ACC112 (cell line): ENCODE measurements around the gene BRSK2.

Experiments
- H2AFZ ChIP-seq: fragments of 200-600 bp; sonication (generic); one replicate; pipeline ENCODE4 v1.6.0; 2017; ENCODE audit warnings: antibody characterized with exemption, low read length; ENCODE audit not compliant: unreplicated experiment
- H3K27ac ChIP-seq: fragments of 200-600 bp; sonication (generic); 2 replicates; pipeline ENCODE4 v1.5.1; 2014; ENCODE audit warnings: low read depth, mild to moderate bottlenecking, antibody characterized with exemption, low read length, moderate library complexity
- H3K27me3 ChIP-seq: fragments of 200-600 bp; sonication (generic); 2 replicates; pipeline ENCODE4 v1.6.1; 2014; ENCODE audit warnings: mild to moderate bottlenecking, antibody characterized with exemption, low read length, moderate library complexity, mixed read lengths; ENCODE audit not compliant: insufficient read depth
- H3K36me3 ChIP-seq: fragments of 200-600 bp; sonication (generic); 2 replicates; pipeline ENCODE4 v1.6.1; 2016; ENCODE audit warnings: mild to moderate bottlenecking, antibody characterized with exemption, low read length, moderate library complexity, mixed read lengths; ENCODE audit not compliant: insufficient read depth
- H3K4me1 ChIP-seq: fragments of 200-600 bp; sonication (generic); one replicate; pipeline ENCODE4 v1.6.1; 2016; ENCODE audit warnings: low read length, mixed read lengths; ENCODE audit not compliant: insufficient read depth, unreplicated experiment, control insufficient read depth
- H3K4me3 ChIP-seq: fragments of 200-600 bp; sonication (generic); 2 replicates; pipeline ENCODE4 v1.5.1; 2014; ENCODE audit warnings: mild to moderate bottlenecking, low read depth, low read length
- H3K79me2 ChIP-seq: fragments of 200-600 bp; sonication (generic); one replicate; pipeline ENCODE4 v1.6.0; 2016; ENCODE audit warnings: low read length; ENCODE audit not compliant: control insufficient read depth, unreplicated experiment, insufficient read depth

BRSK2 gene

DNA sequence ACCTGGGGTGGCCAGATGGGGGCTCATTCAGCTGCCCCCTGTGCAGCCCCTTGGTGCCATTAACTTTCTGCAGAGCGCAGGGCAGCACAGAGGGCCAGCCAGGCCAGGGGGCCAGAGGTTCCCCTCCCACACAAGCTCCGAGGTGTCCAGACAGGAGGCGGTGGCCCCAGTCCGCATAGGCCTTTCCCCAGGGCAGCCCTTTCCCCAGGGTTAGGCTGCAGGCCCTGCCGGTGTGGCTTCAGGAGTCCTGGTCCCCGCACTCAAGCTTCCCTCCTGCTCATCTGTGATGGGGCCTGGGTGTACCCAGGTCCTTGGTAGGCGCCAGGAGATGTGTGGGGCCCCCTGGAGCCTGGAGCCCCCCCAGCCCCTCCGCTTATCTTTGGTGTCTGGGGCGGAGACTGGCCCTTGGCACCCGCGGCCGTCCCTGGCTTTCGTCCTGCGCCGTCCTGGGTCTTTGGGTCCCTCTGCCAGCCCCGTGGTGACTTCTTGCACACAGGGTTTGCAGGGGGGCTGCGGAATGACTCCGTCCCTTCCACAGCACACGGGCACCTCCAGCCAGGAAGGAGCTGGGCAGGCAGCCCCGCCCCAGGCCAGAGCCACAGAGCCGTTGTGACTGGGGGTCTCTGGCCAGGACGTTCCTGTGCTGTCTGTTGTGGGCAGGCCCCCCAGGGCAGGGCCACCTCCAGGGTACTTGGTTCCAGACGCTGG lies 8.9 kb downstream of the BRSK2 start:
- Histone ChIP-seq H3K79me2 (no peaks in the 10 kb centered on the region), H3K4me1 (peaks cover 7% of the 10 kb centered on the region), H2AFZ (no peak overlapping the region), H3K27ac (no peak overlapping the region), H3K4me3 (no peak overlapping the region), H3K27me3 (no peaks in the 10 kb centered on the region), H3K36me3 (no peaks in the 10 kb centered on the region)

DNA sequence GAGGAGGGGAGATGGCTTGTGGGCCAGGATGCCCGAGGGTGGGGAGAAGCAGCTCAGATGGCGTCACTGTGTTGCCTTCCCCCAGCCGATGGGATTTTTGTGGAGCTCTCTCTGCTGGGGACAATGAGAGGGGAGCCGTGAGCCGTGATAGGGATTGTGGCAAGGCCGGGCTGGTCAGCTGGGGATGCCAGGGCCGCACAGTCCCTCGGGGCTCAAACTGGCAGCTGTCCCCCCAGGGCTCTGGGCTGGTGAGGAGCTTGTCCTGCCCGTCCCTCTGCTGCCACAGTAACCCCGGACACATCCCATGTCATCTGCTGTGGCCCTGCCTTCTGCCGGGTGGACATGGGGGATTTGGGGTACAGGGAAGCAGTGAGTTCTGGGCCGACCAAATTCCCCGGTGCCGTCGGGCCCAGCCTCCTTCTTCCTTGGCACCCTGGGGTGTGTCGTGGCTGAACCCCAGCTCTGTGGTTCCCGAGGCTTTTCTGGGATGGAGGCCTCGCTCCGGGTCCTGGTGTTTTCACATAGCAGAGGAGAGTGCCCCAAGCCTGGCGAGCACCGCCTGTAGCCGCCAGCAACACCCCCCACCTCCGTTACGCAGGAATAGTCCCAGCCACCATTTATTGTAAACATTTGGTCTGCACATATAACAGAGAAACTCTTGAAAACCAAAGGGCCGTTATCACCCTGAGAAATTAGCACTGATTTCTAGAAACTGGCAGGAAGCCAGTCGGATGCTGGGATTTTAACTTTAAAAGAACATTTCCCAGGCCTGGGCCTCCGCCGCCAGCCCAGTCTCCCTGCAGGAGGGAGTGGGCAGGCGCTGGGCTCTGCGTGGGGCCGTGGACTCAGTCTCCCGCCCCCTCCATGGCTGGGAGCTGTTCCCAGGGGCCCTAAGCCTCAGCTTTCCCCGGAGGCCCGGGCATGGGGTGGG lies 9.9 kb downstream of the BRSK2 start:
- Histone ChIP-seq H3K36me3 (no peaks in the 10 kb centered on the region), H3K27me3 (no peaks in the 10 kb centered on the region), H3K4me1 (peaks cover 7% of the 10 kb centered on the region), H3K4me3 (no peak overlapping the region), H3K79me2 (no peaks in the 10 kb centered on the region), H2AFZ (no peak overlapping the region), H3K27ac (no peak overlapping the region)

DNA sequence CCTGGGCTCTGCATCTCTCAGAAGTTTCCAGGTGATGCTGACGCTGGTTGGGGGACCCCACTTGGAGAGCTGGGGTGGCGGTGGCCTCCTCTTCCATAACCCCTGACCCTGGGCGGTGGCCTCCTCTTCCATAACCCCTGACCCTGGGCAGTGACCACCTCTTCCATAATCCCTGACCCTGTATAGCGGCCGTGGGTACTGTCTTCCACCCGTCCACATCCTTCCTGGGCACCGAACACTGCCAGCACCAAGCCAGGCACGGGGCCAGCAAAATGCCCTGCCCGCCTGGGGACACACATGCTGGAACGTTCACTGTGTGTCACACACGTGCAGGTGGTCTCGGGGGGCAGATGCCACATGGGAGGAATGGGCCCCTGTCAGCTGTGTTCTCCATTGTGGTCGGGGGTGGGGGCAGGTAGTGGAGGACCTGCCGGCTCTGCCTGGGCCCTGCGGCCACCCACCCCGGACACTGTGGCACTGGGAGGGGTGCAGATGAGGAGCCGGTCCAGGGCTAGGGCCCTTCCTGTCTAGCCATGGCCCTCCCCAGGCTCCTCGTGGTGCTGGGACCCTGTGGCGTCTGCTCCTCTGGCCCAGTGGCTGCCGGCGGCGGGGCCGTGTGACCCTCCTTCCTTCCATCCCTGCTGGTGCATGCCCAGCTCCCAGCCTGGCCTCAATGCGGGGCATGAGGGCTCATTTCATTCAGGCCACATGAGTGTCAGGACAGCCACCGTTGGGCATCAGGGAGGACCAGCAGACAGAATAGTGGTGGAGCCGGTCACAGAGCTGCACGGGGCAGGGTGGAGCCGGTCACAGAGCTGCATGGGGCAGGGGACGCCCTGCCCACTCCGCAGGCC lies 10.8 kb downstream of the BRSK2 start:
- H3K36me3 ChIP-seq, result no peaks in the 10 kb centered on the region
- H3K27me3 ChIP-seq, result no peaks in the 10 kb centered on the region
- H2AFZ ChIP-seq, result no peak overlapping the region
- H3K4me1 ChIP-seq, result peaks cover 7% of the 10 kb centered on the region
- H3K79me2 ChIP-seq, result no peaks in the 10 kb centered on the region
- H3K27ac ChIP-seq, result no peak overlapping the region
- H3K4me3 ChIP-seq, result no peak overlapping the region

DNA sequence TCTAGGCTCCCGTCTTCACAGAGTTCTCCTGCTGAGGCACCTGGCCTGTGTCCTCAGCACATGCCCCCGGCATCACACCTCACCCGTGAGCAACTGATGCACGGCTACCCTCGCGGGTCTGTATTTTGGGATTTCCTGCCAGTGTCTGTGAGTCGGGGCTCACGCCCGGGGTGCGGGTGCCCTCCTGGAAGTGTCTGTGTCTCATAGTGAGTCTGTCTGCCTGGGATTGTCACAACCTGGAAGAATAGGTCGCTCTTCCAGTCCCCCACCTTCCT lies 11.4 kb downstream of the BRSK2 start:
- Histone ChIP-seq H2AFZ (no peak overlapping the region), H3K4me1 (peaks cover 7% of the 10 kb centered on the region), H3K36me3 (no peaks in the 10 kb centered on the region), H3K27me3 (no peaks in the 10 kb centered on the region), H3K4me3 (no peak overlapping the region), H3K27ac (no peak overlapping the region), H3K79me2 (no peaks in the 10 kb centered on the region)

DNA sequence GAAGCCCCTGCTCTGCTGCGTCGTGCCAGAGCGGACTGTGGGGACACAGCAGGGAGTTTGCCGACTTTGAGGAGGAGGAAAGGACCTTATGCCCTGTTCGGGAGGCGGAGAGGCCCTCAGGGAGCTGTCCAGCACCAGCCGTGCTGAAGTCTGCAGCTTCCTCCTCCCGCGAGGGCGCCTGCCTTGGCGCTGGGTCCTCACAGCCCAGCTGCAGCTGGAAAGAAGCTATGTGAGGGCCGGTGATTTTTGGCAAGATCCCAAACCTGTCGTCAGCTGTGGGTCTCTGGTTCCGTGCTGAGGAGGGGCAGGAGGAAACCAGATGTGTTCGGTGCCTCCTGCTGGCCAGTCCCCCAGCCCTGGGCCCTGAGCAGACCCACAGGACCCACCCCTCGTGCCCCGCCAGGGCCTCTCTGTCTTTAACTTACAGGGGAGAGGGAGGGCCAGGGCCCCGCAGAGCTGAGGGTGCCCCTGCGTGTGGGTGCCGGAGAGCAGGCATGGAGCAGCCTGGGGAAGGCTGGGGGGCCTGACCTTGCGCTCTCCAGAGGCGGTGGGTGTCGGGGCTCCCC lies 12.0 kb downstream of the BRSK2 start:
- H3K4me3 ChIP-seq, result no peak overlapping the region
- no peaks in the 10 kb centered on the region for H3K27me3 ChIP-seq
- no peak overlapping the region for H3K27ac ChIP-seq
- H3K4me1 ChIP-seq, result peaks cover 7% of the 10 kb centered on the region
- no peaks in the 10 kb centered on the region for H3K79me2 ChIP-seq
- H3K36me3 ChIP-seq, result no peaks in the 10 kb centered on the region
- no peak overlapping the region for H2AFZ ChIP-seq

DNA sequence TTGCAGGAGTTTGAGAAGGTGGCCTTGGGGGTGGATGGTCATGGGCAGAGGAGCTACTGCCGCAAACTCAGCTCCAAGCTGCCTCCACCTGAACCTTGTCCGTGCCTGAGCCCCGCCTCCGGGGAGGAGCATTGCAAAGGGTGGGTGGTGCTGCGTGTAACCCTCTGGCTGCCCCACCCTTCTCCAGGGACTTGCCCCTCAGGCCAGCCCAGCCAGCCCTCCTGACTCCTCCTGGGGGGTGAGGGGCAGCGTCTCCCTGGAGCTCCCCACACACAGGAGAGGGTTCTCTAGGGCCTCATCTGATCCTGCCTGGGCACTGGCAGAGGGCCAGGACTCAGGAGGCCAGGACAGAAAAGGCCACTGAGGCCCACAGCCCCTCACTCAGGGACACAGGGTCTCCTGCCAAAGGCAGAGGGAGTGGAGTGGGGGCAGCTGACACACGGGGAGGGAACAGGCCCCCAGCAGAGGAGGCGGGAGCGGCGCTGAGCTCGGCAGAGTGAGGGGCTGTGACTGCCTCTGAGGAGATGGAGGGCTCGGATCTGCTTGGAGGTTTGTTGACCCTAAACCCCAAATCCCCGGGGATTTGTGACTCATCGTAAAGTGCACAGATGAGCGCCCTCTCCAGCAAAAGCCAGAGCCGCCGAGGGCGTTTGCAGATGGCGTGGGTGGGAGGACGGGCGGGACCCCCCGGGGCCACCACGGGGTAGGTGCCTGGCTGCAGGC lies 12.8 kb downstream of the BRSK2 start:
- Histone ChIP-seq H2AFZ (no peak overlapping the region), H3K4me1 (peaks cover 7% of the 10 kb centered on the region), H3K4me3 (no peak overlapping the region), H3K36me3 (no peaks in the 10 kb centered on the region), H3K27me3 (no peaks in the 10 kb centered on the region), H3K79me2 (no peaks in the 10 kb centered on the region), H3K27ac (no peak overlapping the region)

DNA sequence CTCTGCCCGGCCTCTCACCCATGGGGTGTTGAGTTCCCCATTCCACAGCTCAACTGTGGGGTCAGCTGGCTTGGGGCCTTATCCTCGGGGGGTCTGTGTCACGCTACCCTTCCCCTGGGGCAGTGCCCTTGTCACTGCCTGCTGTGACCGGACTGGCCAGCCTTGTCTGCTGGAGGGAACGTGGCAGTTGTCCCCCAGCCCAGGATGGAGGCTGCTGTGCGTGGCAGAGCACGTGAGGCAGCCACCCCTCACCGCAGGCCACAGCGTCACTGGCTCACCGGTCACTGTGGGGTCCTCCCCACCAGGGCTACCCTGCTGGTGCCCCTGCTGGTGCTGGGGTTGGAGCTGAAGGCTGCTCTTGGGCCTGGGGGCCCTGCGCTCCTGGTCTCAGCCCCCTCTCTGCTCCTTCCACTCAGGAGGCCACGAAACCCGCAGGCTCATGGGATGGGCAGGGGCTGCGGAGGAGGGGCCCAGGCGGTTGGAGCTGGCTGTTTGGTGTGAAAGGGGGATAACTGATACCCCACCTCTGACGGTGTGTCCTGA lies 13.4 kb downstream of the BRSK2 start:
- no peaks in the 10 kb centered on the region for H3K36me3 ChIP-seq
- H3K4me1 ChIP-seq, result peaks cover 7% of the 10 kb centered on the region
- H2AFZ ChIP-seq, result no peak overlapping the region
- no peaks in the 10 kb centered on the region for H3K27me3 ChIP-seq
- H3K79me2 ChIP-seq, result no peaks in the 10 kb centered on the region
- no peak overlapping the region for H3K27ac ChIP-seq
- H3K4me3 ChIP-seq, result no peak overlapping the region

DNA sequence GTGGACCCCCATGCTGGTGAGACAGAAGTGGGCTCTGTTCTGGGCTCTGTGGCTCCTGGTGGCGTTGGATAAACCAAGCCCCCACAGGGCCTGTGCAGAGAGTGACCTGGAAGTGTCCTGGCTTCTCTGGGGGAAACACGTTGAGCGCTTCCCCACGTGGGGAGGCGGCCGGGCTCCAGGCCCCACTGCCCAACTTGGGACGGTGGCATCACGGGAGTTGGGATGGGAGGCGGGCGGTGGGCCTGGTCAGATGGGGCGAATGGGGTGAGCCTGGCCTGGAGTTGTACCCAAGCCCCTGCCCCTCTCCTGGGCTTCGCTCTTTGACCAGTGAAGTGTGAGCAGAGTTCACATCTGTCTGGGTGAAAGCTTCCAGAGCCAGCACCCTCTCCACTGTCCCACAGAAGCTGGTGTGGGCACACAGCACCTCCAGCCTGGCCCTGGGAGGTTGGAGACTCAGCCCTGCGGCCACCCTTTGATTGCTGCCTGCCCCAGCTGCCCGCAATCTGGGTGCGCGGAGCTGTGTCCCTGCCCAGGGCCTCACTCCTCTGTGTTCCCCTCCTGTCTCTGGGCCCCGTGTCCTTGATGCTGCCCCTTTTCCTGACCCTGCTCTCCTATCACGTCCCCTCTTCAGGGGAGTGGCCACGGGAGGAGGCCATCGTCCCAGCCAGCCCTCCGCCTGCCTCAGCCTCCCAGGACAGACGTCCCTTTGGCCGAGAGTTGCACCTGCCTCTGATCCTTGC lies 14.2 kb downstream of the BRSK2 start:
- no peaks in the 10 kb centered on the region for H3K79me2 ChIP-seq
- H3K27ac ChIP-seq, result no peak overlapping the region
- no peak overlapping the region for H3K4me3 ChIP-seq
- H3K27me3 ChIP-seq, result no peaks in the 10 kb centered on the region
- H3K36me3 ChIP-seq, result no peaks in the 10 kb centered on the region
- H3K4me1 ChIP-seq, result peaks cover 7% of the 10 kb centered on the region
- H2AFZ ChIP-seq, result no peak overlapping the region

DNA sequence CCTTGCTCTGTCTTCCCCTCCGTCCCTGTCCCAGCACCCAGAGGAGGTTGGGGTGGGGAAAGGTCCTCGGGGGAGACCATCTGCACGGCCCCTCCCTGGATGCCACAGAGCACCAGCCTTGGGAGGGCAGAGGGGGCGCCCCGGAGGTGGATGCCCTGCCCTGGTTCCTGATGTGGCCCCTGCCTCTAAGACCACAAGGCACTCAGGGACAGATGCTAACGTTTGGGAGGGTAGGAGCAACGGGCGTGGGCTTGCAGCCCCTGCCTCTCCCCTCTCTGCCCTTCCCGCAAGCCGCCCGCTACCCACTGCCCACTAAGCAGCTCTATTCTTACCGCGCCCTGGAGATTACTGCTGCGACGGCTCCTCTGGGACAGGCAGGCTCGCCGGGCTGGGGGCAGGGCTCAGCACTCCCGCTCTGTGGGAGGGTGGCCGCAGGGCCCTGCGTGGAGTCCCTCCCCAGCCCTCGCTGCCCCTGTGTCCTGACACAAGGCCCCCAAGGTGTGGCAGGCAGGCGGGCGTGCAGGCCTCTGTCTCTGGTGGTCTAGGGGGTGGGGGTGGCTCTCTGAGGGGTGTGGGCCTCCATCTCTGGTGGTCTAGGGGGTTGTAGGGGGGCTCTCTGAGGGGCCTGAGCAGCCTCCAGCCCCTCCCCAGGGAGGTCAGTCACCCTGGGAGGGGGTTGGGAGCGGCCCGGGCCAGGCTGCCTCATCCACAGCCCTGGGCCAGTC lies 14.9 kb downstream of the BRSK2 start:
- no peak overlapping the region for H3K27ac ChIP-seq
- H3K27me3 ChIP-seq, result no peaks in the 10 kb centered on the region

More for the DNA sequence above, 14.9 kb downstream of the BRSK2 start:
- Histone ChIP-seq H3K4me3 (no peak overlapping the region), H3K79me2 (no peaks in the 10 kb centered on the region), H3K36me3 (no peaks in the 10 kb centered on the region), H2AFZ (no peak overlapping the region), H3K4me1 (peaks cover 7% of the 10 kb centered on the region)
